Right forelimb (tissue), 1 donor: ENCODE results near the gene WDR49.

Experiments
- DNase-seq: peaks from one replicate; pipeline ENCODE4 v3.0.0-alpha.2; 2018

WDR49 gene

GRCh38 chr3:167611718-167612117 lies 42.0 kb downstream of the WDR49 start:
- DNase-seq, result no peak

GRCh38 chr3:167609156-167609555 lies 44.6 kb downstream of the WDR49 start:
- DNase-seq, result no peak

- no peak for DNase-seq
Measured at GRCh38 chr3:167606836-167607235, 46.9 kb downstream of the WDR49 start.

GRCh38 chr3:167605871-167606270 lies 47.9 kb downstream of the WDR49 start:
- DNase-seq, result no peak

GRCh38 chr3:167602041-167602440 lies 51.7 kb downstream of the WDR49 start:
- DNase-seq, result no peak

GRCh38 chr3:167587651-167588050 lies 66.1 kb downstream of the WDR49 start:
- DNase-seq, result no peak

- DNase-seq, result no peak
Measured at GRCh38 chr3:167575000-167575600, 78.6 kb downstream of the WDR49 start.

- no peak for DNase-seq
Measured at GRCh38 chr3:167572991-167573390, 80.8 kb downstream of the WDR49 start.

- no peak for DNase-seq
Measured at GRCh38 chr3:167568634-167569033, 85.1 kb downstream of the WDR49 start.

- DNase-seq, result no peak
Measured at GRCh38 chr3:167565489-167565888, 88.3 kb downstream of the WDR49 start.

- no peak for DNase-seq
Measured at GRCh38 chr3:167564612-167565011, 89.1 kb downstream of the WDR49 start.

GRCh38 chr3:167559924-167560323 lies 93.8 kb downstream of the WDR49 start:
- no peak for DNase-seq

- no peak for DNase-seq
Measured at GRCh38 chr3:167554898-167555297, 98.8 kb downstream of the WDR49 start.

- no peak for DNase-seq
Measured at GRCh38 chr3:167538081-167538480, 115.7 kb downstream of the WDR49 start.

- no peak for DNase-seq
Measured at GRCh38 chr3:167521006-167521355, 132.8 kb downstream of the WDR49 start.

GRCh38 chr3:167520266-167521005 lies 133.3 kb downstream of the WDR49 start:
- DNase-seq, result no peak

GRCh38 chr3:167507954-167508353 lies 145.8 kb downstream of the WDR49 start:
- DNase-seq, result no peak

- DNase-seq, result no peak
Measured at GRCh38 chr3:167502401-167502800, 151.3 kb downstream of the WDR49 start.

GRCh38 chr3:167501941-167502340 lies 151.8 kb downstream of the WDR49 start:
- no peak for DNase-seq

- no peak for DNase-seq
Measured at GRCh38 chr3:167497903-167498302, 155.8 kb downstream of the WDR49 start.

- no peak for DNase-seq
Measured at GRCh38 chr3:167493244-167493643, 160.5 kb downstream of the WDR49 start.

- DNase-seq, result no peak
Measured at GRCh38 chr3:167491621-167492020, 162.1 kb downstream of the WDR49 start.

- no peak for DNase-seq
Measured at GRCh38 chr3:167489571-167489970, 164.2 kb downstream of the WDR49 start.

GRCh38 chr3:167487556-167487955 lies 166.2 kb downstream of the WDR49 start:
- DNase-seq, result no peak

- DNase-seq, result no peak
Measured at GRCh38 chr3:167484551-167484950, 169.2 kb downstream of the WDR49 start.
